GM18526 (cell line): ENCODE results near the gene SLC35F3.

Source experiments
- POLR2A ChIP-seq: IDR thresholded peaks from 3 replicates; pipeline ENCODE4 v1.6.1; 2011; ENCODE audit not compliant: insufficient read length; ENCODE audit errors: extremely low read depth

The SLC35F3 gene

DNA sequence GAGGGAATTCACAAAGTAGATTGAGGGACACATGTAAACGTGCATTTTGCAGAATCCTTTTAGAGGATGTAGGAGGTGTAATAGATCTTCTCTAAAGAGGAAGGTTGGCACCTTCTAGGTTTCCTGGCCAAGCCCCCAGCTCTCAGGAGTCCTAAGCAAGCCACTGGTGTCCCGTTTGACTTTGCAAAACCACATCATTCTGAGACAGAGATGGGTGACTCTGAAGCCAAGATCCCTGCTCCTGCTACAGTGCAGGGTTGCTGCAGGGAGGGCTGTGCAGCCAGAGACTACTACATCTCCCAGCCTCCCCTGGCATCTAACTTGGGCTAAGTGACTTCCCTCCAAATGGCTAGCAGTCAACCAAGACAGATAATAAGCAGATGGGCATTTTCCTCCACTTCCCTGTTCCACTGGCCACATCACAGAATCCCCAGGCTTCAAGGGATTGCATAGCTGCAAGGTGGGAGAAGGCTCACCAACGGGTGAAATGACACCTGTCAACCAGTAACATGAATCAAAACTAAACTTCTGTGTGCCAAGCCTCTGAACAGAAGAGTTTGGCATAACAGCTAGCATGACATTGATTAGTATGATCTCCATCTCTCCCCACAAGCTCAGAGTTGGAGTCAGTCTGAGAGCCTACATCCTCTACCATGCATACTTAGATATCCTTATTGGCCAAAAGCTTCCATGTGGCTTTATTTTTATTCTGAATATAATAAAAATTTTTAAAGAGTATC is 339.2 kb downstream of the SLC35F3 start:
- TF ChIP-seq POLR2A = no peak

- TF ChIP-seq POLR2A = no peak
Observed at GRCh38 chr1:234244482-234244881, 340.0 kb downstream of the SLC35F3 start.

DNA sequence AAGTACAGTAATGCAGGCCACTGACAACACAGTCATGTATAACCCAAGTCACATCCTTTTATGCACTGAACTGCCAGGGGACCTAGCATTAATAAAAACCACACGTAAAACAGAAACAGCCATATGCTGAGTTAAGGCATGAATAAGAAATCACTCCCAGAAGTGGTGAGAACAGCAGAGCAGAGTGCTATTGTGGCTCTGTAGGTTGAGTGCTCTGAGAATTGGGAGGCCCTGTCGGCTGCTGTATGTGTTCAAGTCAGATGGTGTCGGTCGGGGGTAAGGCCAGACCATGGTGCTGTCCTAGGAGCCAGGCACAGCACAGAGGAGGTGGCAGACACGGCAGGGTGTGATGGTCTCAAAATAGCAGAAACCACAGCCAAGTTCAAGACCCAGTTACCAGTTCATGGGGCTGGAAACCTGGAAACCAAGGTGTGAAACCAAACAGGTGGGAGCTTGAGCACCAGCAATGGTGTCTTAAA is 342.2 kb downstream of the SLC35F3 start:
- TF ChIP-seq POLR2A = no peak

DNA sequence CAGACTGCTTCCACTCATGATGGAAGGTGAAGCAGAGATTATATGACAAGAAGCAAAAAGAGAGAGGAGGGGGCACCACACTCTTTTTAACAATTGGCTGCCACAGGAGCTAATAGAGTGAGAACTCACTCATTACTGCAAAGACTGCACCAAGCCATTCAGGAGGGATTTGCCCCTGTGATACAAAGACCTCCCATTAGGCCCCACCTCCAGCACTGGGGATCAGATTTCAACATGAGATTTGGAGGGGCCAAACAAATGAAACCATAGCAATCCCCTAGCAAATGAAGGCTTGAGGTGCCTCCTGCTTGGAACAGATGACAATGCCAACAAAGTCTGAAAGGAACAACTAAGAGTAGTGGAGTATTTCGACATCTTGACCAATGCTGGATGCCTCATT is 346.3 kb downstream of the SLC35F3 start:
- no peak for TF ChIP-seq POLR2A

DNA sequence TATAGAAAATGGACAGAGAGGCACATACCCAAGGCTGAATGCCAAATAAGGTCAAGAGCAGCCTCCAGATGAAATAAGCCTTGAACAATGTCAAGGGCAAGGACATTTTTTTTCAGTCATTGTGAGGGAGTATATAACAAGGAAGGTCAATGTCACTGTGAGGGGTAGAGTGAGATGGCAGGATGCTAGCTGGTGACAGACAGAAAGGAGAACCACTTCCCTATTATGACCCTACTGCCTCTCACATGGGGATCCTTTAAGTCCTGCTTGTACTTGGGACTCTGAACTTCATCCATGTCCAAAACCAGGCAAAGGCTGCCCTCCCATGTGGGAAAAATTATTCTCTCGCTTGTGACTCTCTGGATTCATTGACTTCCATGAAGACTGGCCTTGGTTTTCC is 349.3 kb downstream of the SLC35F3 start:
- no peak for TF ChIP-seq POLR2A

GRCh38 chr1:234256359-234256758 is 351.9 kb downstream of the SLC35F3 start:
- no peak for TF ChIP-seq POLR2A

GRCh38 chr1:234258071-234258470 is 353.6 kb downstream of the SLC35F3 start:
- TF ChIP-seq POLR2A = no peak

DNA sequence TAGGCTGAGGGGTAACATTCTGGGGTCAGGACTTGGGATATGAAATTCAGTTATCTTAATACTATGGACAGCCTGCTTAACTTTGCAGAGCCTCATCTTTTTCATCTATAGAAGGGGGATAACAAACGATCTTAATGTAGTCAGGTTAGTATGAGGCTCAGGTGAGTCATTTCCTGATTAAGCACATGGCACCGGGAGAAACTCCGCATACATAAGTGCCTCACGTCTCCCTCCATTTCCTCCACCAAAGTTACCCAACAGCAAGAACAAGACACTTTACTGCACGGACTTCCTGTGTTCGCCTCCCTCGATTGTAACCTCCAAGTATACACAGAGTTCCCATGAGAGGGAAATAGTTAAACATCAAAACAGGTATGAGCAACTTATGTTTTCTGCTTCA is 356.1 kb downstream of the SLC35F3 start:
- TF ChIP-seq POLR2A = no peak

DNA sequence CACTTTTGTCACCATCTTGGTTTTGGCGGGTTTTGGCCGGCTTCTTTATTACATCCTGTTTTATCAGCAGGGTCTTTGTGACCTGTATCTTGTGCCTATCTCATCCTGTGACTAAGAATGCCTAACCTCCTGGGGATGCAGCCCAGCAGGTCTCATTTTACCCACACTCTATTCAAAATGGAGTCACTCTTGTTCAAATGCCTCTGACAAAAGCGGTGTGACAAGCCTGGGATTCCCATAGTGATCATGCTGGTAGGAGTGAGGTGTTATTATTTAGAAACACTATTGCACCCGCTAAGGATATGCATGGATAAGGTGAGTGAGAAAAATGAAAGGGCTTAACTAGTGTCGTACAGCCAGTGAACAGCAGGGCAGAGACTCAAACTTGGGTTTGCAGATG is 357.1 kb downstream of the SLC35F3 start:
- TF ChIP-seq POLR2A = no peak

GRCh38 chr1:234262007-234262753 is 357.7 kb downstream of the SLC35F3 start:
- no peak for TF ChIP-seq POLR2A

GRCh38 chr1:234262754-234263105 is 358.3 kb downstream of the SLC35F3 start:
- TF ChIP-seq POLR2A = no peak

GRCh38 chr1:234264832-234265231 is 360.4 kb downstream of the SLC35F3 start:
- no peak for TF ChIP-seq POLR2A

- no peak for TF ChIP-seq POLR2A
Observed at GRCh38 chr1:234265321-234265720, 360.8 kb downstream of the SLC35F3 start.

DNA sequence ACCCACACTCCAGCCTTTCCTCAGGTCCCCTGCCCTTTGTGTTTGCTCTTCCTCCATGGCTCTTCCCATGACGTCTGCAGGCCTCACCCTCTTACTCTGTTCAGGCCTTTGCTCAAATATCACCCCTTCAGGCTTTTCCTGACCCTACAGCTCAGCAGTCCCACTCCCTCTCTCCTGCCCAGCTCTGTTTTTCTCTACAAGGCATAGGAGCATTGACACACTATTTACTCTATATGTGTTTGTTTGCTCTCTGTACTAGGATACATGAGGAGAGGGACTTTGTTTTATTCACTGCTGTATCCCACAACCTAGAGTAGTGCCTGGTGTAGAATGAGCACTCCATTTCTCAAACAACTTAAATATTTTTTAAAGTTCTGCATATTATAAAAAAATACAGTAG is 361.4 kb downstream of the SLC35F3 start:
- TF ChIP-seq POLR2A = no peak

DNA sequence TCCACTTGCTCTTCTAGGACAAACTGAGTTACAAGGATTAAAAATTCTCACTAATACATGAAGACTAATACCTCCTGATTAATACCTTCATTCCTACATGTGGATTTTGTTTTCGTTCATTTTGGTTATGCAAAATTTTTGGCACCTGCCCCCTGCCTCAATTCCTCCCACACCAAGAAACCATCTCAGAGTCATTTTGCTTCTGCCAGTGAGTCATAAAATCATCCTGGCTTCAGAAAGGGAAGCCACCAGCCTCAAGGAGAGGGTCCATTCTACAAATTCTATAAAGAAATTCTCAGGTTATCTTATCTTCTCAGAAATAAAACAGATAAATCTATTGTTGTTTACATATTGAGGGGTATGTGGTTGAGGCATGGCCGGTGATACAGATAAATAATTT is 365.6 kb downstream of the SLC35F3 start:
- no peak for TF ChIP-seq POLR2A

- no peak for TF ChIP-seq POLR2A
Observed at GRCh38 chr1:234270581-234271242, 366.2 kb downstream of the SLC35F3 start.

DNA sequence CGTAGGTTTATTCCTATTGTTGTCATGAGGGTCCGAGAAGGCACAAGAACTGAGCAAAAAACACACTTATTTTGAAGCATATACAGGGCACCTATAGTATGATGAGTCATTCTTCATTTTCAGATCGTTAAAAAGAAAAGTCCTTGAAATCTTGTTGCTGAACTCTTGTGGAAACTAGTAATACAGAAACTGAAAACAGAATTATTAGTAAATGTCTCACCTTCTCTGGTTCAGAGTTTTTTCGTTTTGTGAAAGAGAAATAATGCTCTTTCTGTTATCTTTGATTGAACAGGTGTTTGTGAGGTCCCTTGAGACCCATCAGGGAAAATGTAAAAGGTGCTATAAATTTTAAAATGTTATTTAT is 366.7 kb downstream of the SLC35F3 start:
- TF ChIP-seq POLR2A = no peak
